ENCODE measurements around the gene KCNK17. TPM values are rescaled to one million over a fixed set of nuclear protein-coding genes. Genes with fewer than 3 reads are reported as not detected.

KCNK17 gene
- total RNA-seq, 1 experiment from 2014 or later, result not detected

DNA sequence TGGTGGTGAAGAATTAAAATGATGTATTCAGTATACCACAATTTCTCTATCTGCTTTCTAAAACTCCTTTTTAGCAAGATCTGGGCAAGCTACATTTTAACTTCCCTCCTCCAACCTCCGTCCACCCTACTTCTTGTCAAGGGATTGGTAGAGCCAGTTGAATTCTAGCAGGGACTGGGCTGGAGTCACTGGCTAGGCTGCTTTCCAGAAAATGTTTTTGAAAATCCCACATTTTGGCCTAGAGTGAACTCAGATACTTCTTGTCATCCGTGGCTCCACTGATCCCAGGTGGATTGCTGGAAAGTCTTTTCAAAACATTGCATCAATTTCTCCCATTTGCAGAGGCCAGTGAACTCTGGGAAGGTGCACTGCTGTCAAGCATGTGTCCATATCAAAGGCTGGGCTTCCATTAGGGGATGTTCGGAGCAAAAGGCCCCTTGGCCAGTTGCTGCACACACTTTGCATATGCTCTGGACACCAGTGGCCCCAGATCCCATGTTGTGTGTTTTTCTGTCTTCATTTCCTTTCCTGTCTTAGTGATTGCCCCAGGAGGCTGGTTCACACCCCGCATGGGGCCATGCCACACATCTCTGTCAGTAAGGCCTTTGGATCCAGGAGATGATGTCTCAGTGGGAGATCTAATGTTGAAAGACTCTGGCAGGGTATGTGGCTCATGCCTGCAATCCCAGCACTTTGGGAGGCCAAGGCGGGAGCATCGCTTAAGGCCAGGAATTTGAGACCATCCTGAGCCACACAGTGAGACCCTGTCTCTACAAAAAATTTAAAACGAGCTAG, 19.6 kb upstream of the KCNK17 start:
- no peaks in the 10 kb centered on the region for H3K36me3 ChIP-seq (ENCODE audit: control insufficient read depth in 1 of 2, insufficient read depth in 2 of 2, low read length in 2 of 2)
- H3K9ac ChIP-seq (ENCODE audit: low read length), result no peak overlapping the region
- ChIA-PET RAD21 (ENCODE audit: low non-redundant PET in 1 of 2, low total read pairs in 2 of 2, uncharacterized antibody in 2 of 2, unreplicated experiment in 2 of 2) (no interaction called here), CTCF (no interaction called here), POLR2A (no interaction called here)
- H3K79me2 ChIP-seq (ENCODE audit: insufficient read depth, low read length), result no peaks in the 10 kb centered on the region
- peaks cover 59% of the 10 kb centered on the region for H3K27me3 ChIP-seq (ENCODE audit: insufficient read depth, low read length)
- DNase-seq (ENCODE audit: low read depth, low spot score), result no peak
- intact Hi-C loops (cut with micrococcal nuclease), result no loop called here
- no peaks in the 10 kb centered on the region for H3K4me1 ChIP-seq (ENCODE audit: control insufficient read depth in 1 of 2, insufficient read depth in 2 of 2, low read length in 2 of 2)
- no peaks in the 10 kb centered on the region for H3K9me3 ChIP-seq (ENCODE audit: control insufficient read depth in 1 of 2, insufficient read depth in 1 of 2, low read depth in 1 of 2, low read length in 2 of 2)
- BruUV-seq (replicated peaks), result no TSS peak
- no peak overlapping the region for H3K27ac ChIP-seq (ENCODE audit: low read depth, low read length)
- no peak for ATAC-seq
- no peak overlapping the region for H2AFZ ChIP-seq (ENCODE audit: low read depth, low read length, poor library complexity, severe bottlenecking)
- H3K4me2 ChIP-seq (ENCODE audit: low read length), result no peak overlapping the region
- no peak overlapping the region for H3K4me3 ChIP-seq (replicated peaks in 1 of 2; ENCODE audit: low read depth in 1 of 2, low read length in 2 of 2)
- H3K9me2 ChIP-seq (ENCODE audit: insufficient read depth), result no peaks in the 10 kb centered on the region
- TF ChIP-seq, protein P1, sequence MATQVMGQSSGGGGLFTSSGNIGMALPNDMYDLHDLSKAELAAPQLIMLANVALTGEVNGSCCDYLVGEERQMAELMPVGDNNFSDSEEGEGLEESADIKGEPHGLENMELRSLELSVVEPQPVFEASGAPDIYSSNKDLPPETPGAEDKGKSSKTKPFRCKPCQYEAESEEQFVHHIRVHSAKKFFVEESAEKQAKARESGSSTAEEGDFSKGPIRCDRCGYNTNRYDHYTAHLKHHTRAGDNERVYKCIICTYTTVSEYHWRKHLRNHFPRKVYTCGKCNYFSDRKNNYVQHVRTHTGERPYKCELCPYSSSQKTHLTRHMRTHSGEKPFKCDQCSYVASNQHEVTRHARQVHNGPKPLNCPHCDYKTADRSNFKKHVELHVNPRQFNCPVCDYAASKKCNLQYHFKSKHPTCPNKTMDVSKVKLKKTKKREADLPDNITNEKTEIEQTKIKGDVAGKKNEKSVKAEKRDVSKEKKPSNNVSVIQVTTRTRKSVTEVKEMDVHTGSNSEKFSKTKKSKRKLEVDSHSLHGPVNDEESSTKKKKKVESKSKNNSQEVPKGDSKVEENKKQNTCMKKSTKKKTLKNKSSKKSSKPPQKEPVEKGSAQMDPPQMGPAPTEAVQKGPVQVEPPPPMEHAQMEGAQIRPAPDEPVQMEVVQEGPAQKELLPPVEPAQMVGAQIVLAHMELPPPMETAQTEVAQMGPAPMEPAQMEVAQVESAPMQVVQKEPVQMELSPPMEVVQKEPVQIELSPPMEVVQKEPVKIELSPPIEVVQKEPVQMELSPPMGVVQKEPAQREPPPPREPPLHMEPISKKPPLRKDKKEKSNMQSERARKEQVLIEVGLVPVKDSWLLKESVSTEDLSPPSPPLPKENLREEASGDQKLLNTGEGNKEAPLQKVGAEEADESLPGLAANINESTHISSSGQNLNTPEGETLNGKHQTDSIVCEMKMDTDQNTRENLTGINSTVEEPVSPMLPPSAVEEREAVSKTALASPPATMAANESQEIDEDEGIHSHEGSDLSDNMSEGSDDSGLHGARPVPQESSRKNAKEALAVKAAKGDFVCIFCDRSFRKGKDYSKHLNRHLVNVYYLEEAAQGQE (IDR thresholded peaks at IDR 0.05; ENCODE audit: low read depth), result no peak
- TF ChIP-seq ZFX (IDR thresholded peaks at IDR 0.05) (no peak), EGR1 (IDR thresholded peaks at IDR 0.05; ENCODE audit: low read depth) (no peak), POLR2A (IDR thresholded peaks at IDR 0.05; ENCODE audit: borderline replicate concordance, extremely low read depth, insufficient read depth, insufficient read length) (no peak), FOSL1 (IDR thresholded peaks at IDR 0.05; ENCODE audit: low read depth) (no peak), EZH2 (IDR thresholded peaks at IDR 0.05) (no peak), YY1 (IDR thresholded peaks at IDR 0.05; ENCODE audit: extremely low read depth, insufficient replicate concordance, low read depth, low read length) (no peak), SRF (IDR thresholded peaks at IDR 0.05; ENCODE audit: low read depth) (no peak), CEBPB (IDR thresholded peaks at IDR 0.05; ENCODE audit: low read depth) (no peak), ELF1 (IDR thresholded peaks at IDR 0.05; ENCODE audit: borderline replicate concordance, low read depth) (no peak), EZH2phosphoT487 (IDR thresholded peaks at IDR 0.05; ENCODE audit: borderline replicate concordance) (no peak), RAD21 (IDR thresholded peaks at IDR 0.05; ENCODE audit: low read depth) (no peak), JUND (IDR thresholded peaks at IDR 0.05) (no peak), TCF7L2 (IDR thresholded peaks at IDR 0.05; ENCODE audit: borderline replicate concordance, extremely low read depth, insufficient read depth, insufficient read length) (no peak), ZNF274 (IDR thresholded peaks at IDR 0.05; ENCODE audit: low read depth, low read length) (no peak)
- TF ChIP-seq, protein P2, sequence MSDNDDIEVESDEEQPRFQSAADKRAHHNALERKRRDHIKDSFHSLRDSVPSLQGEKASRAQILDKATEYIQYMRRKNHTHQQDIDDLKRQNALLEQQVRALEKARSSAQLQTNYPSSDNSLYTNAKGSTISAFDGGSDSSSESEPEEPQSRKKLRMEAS (IDR thresholded peaks at IDR 0.05), result no peak
- TF ChIP-seq, protein P3, sequence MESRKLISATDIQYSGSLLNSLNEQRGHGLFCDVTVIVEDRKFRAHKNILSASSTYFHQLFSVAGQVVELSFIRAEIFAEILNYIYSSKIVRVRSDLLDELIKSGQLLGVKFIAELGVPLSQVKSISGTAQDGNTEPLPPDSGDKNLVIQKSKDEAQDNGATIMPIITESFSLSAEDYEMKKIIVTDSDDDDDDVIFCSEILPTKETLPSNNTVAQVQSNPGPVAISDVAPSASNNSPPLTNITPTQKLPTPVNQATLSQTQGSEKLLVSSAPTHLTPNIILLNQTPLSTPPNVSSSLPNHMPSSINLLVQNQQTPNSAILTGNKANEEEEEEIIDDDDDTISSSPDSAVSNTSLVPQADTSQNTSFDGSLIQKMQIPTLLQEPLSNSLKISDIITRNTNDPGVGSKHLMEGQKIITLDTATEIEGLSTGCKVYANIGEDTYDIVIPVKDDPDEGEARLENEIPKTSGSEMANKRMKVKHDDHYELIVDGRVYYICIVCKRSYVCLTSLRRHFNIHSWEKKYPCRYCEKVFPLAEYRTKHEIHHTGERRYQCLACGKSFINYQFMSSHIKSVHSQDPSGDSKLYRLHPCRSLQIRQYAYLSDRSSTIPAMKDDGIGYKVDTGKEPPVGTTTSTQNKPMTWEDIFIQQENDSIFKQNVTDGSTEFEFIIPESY (IDR thresholded peaks at IDR 0.05; ENCODE audit: extremely low read depth, insufficient replicate concordance, low read length), result no peak
- TF ChIP-seq, protein P4, sequence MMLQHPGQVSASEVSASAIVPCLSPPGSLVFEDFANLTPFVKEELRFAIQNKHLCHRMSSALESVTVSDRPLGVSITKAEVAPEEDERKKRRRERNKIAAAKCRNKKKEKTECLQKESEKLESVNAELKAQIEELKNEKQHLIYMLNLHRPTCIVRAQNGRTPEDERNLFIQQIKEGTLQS (IDR thresholded peaks at IDR 0.05), result no peak
- no peaks in the 10 kb centered on the region for H4K20me1 ChIP-seq (ENCODE audit: insufficient read depth)
